Stimulated activated naive CD4-positive, alpha-beta T cell treated with Interleukin-2 at 50 U/mL for 16 hours (primary cell): ENCODE measurements around the gene TMEM214.

Experiments used
- DNase-seq: peaks from one replicate; lab custom pipeline; 2025; lab: John Stamatoyannopoulos, UW

TMEM214 gene

DNA sequence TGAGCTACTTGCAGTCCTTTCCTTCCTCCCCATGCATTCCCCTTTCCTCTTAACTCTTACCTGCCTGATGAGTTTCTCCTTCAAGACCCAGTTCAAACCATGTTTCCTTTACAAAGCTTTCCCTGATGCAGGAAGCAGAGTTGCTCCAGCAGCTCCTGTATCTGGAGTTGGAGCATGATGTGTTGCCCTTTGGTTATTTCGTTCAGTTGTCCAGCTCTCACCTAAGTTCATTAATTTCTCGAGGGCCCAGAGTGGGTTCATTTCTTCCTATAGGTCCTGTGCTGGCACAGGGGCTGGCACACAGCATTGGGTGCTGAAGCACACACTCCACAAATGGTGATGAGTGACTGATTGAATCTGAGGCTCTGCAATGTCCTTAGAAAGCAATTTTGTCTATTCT lies 23.0 kb upstream of the TMEM214 start:
- DNase-seq = no peak

DNA sequence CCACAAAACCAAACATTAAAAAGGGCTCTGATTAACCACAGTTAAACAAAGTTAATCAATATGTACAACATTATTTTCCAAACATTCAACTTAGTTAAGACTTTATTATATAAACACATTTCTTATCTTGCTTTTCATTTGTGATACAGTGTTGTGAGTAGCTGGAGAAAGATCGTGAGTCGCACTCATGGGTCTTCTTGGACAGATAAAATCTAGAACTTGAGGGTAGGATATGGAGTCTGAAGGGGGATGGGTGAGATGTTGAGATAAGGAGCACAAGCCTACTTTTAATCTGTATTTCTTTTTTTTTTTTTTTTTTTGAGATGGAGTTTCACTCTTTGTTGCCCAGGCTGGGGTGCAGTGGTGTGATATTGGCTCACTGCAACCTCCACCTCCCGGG lies 22.6 kb upstream of the TMEM214 start:
- no peak for DNase-seq

DNA sequence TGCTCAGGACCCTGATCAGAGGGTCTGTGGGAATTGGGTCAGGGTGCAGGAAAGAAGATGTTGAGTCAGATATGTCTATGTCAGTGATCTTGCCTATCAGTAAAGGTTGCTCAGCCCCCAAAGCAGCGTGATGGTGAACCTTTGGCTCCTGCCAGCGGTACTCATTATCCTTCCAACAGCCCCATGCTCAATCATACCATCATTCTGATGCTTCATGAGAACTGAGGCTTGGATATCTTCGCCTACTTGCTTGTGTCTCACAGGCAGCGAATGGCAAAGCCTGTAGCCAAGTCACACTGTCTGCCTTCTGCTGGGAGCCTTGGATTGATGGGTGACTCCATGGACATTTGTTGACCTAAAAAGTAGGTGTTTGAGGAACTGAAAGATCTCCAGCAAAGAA lies 19.0 kb upstream of the TMEM214 start:
- DNase-seq = no peak

DNA sequence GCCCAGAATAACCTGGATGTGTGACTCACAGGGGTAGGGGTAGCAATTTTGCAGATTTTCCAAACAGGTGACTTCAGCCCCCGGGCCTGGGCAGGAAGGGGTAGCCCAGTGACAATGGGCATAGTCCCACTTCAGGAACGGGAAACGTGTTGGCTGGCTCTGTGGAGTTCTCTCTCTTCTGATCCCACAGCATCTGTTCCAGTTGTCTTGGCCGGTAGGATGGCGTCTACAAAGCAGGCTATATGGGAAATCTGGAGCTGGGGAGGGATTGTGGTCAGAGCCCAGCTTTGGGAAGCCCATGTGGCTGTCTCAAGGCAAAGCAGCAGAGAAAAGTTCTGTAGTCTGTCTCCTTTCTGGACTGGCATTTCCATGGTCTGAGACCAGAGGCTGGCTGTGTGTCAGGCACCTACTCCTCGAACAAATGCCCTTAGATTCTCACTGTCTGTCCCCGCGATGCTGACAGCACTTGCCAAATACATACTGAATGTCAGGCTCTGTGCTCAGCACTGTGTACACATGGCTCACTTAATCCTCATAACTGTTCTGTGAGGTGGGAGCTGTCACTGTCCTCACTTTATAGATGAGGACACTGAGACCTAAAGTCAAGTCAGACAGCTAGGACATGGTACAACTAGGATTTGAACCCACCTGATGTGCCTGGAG lies 17.9 kb upstream of the TMEM214 start:
- no peak for DNase-seq

DNA sequence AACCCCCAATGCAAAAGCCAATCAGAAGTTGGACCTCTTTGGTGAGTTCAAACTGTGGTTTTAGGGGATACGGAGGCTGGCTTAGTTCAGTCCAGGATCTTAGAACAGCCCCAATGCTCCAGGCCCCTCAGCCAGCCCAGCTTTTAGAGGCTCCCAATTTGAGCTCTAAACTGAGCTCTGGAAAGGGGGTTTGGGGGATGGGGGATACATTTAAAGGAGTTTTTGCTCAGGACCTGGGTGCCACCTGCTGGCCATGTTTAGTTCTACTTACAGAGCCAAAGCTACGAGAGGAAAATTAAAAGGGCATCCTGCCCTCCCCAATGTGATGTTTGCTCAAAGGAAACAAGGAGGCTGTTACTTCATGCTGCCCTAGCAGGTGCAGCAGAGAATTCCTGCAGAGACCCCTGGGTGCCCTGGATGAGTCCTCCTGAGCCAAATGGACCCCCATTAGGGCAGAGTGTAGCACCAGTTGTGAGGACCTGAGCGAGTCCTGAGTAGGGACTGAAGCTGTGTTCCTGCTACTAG lies 15.9 kb upstream of the TMEM214 start:
- DNase-seq = peak; percentile 23

DNA sequence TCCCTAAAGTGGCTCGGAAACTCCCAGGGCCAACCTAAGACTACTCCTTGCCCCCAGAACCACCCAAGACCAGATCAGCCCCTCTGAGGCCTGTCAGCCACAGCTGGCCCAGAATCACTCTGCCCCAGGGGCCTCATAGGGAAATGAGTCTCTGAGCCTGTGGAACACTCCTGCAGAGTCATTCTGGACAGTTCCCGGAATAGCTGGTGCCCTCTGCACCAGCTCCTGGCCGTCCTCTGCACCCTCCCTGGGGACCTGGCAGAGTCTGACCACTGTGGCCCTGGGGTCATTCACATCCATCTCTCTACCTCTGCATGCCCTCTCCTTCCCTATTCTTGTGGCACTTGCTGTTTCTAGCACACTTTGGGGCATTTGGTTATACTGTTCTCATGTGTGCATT lies 14.6 kb upstream of the TMEM214 start:
- DNase-seq = no peak

DNA sequence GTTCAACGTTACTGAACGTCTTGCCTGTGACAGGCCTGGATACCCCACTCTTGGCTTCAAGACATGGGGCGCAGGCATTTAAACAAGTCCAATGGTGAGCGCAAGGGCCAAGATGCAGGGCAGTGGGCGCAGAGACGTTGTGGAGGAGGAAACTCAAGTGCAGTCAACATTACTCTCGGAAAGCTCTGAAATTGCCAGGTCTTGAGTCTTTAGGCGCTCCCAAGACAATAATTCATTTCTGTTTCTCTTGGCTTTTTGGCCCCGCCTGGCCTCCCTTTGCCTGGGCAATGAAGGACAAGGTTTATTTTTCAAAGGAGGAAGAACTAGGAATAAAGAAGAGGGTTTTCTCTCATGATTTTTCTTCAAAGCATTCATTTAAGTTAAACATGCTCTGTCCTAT lies 13.3 kb upstream of the TMEM214 start:
- no peak for DNase-seq

DNA sequence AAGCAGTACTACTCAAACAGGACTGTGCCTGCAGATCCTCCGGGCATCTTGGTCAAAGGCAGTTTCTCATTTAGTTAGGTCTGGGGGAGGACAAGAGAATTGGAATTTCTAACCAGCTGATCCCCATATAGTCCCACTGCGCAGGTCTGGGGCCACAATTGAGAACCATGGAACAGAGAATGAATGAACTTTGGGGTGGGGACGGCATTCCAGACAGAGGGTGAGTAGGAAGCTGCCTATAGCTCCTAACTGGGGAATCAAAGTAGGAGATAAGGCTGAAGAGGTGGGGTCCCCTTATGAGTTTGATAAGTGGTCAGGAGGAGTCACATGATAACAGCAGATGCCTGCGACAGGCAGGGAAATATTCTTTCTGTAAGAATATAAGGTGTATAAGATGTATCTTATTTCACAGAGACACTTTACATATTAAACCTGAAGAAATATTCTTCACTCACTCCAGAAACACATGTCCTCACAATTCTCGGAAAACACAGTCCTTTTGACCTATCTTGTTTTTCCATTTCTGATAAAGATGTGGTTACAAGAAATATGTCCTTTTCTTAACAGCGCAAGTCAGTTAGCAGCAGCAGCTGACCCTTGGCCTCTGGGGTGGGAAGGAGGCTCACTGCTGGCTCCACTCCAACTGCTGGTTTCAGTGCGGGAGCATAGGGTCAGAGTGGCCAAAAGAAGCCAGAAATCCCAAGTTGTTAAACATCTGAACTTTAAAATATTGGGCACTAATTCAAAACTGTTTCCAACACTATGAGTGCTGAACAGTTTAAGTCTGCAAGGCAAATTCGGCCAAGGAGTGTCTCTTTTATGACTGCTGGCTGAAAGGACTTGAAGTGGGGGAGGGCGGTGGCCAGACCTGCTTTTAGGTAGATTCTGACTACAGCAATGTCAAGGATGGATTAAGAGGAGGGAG lies 12.6 kb upstream of the TMEM214 start:
- no peak for DNase-seq

DNA sequence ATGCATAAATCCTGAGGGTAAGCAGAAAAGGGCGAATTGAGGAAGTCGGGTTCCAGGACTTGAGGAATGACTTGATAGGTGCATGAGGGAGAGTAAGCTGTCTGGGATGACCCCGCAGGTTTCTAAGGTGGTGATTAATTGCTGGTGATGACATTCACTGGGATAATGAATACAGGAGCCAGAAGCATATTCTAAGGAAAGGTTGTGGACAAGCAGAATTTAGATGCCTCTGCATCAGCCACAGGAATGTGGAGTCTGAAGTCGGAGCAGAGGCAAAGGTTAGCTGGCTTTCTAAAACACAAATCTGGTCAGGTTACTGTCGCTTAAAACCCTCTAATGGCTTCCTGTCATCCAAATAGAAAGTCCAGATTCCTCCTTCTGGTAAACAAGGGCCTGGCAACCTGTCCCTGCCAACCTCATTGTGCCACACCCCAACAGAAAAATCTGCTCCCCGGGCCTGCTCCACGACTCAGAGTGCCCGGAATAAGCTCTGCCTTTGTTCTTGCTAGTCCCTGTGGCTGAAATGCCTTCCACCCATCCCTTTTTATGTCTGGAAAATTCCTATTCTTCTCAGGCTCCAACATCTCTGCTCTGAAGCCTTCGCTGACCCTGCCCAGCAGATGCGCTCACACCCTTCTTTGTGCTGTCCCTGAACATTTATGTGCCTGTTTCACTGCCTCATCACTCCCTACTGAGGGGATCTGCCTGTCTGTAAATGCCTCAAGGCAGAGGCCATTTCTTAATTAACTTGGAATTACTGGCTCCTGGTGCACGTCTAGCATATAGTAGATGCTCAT lies 11.3 kb upstream of the TMEM214 start:
- no peak for DNase-seq

DNA sequence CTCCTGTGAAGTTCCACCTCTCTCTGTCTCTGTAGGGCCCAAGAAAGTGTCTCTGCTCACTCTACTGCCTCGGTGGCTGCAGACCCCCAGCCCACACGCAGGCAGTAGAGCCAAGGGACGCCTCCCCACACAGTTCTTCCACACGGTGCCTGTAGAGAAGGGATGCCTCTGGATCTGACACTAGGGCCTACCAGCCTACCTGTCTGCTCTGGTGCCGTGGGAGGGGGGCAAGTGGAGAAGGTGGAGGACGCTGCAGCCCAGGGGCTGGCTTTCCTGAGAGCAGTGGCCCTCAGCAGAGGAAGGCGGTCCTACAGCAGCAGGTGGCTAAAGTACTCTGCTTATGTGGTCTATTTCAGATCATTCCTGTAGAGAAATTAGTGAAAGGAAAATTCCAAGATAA lies 9.0 kb upstream of the TMEM214 start:
- DNase-seq = no peak

DNA sequence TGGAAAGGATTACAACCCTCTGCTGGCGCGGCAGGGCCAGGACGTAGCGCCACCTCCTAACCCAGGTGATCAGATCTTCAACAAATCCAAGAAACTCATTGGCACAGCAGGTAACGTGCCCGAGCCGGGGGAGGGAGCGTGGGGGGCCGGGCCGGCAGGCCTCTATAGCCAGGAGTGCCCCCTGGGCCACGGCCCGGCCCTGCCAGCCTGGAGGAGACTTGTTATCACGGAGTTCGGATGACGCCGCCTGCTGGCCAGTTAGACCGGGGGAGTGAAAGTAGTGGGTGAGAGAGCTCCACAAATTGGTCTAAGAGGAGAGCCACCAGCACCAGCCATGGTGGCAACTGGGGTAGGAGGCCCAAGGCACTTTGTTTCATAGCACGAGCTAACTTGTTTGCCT lies 8.6 kb upstream of the TMEM214 start:
- DNase-seq = no peak

DNA sequence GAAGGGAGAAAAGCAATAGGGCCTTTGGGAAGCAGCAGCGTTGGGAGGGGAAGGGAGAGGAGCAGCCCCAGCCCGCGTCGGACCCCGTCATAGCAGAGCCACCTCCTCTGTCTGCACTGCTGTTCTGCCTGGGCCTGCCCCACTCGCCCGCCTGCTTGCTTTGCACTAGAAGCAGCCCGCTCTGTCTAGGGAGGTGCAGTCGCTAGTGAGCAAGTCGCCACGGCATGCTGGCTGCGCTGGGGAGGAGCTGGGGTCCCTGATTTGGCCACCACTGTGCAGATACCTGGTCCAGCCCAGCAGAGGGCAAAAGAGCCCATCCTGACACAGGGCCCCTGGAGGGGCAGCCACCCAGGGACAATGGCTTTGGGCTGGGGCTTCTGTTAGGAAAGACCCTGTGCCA lies 8.0 kb upstream of the TMEM214 start:
- no peak for DNase-seq

DNA sequence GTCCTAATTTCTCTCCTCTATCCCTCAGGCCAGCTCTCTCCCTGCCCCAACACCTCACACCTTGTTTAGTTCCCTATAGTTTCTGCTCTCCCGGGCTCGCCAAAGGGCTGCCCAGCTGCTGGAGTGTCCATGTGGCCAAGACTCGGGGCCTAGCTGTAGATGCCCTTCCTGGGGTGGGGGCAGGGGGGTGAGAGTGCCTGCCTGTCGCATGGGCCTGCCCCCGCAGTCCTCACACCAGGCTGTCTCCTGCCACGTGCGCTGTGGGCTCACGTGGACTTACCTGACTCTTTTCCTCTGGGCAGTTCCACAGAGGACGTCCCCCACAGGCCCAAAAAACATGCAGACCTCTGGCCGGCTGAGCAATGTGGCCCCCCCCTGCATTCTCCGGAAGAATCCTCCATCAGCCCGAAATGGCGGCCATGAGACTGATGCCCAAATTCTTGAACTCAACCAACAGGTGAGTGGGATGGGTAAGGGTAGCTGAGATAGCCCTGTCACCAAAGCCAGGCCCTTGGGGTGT lies 7.4 kb upstream of the TMEM214 start:
- DNase-seq = no peak

DNA sequence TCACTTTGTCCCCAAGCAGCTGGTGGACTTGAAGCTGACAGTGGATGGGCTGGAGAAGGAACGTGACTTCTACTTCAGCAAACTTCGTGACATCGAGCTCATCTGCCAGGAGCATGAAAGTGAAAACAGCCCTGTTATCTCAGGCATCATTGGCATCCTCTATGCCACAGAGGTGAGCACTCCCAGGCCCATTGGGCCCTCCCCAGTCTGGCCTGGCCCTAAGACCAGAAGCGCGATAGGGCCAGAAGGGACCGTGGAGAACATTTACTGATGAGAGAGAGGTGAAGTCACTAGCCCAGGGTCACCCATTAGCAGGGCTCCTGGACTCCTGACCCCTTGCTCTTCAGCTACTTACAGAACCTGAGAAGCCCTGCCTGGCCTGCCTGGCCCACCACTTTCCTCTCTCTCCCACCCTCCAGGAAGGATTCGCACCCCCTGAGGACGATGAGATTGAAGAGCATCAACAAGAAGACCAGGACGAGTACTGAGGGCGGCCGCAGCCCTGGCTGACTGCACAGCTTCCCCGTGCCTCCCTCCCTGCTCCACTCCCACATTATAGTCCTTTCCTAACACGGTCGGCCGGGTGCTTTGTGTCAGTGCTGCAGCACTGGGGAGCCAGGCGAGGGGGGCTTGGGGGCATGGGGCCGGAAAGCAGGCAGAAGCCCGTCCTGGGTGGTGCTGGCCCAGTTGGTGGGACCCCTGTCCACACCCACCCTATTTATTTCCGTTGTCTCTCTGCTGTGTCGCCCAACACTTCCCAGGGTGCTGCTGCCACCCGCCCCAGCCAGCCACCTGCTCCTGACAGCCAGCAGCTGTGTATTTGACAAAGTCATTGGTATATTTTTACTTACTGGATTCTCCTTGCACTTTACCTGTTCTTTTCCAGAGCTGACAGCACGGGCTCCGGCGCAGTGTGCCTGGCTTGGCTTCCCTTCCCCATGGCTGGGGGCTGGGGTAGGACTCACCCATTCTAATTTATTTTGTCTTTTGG lies 6.6 kb upstream of the TMEM214 start:
- DNase-seq = no peak

DNA sequence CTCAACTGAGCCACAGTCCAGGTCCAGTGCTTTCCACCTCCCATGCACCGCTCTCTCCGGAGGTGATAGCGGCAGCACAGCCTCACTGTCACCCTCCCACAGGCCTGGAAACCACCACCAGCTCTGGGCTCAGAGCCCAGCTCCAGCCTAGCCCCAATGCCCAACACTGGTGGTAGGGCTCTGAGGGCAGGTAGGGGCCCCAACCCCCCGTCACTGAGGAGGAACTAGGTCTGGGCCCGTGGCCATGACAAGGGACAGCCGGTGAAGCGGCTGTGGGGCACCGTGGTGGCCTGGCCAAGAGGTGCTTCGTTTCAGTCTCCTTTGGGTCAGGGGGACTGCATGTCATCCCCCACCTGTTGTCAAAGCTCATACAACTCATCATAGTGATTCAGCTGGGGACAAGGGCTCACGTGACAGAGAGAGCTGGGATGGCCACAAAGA lies 5.5 kb upstream of the TMEM214 start:
- no peak for DNase-seq

DNA sequence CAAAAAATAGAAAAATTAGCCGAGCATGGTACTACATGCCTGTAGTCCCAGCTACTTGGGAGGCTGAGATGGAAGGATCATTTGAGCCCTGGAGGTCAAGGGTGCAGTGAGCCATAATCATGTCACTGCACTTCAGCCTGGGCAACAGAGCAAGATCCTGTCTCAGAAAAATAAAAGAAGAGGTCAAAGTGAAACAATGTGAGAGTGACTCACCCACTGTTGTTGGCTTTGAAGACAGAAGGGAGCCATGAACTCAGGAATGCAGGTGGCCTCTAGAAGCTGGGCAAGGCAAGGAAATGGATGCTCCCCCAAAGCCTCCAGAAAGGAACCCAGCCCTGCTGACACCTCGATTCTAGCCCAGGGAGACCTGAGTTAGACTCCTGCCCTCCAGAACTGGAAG lies 3.7 kb upstream of the TMEM214 start:
- no peak for DNase-seq

DNA sequence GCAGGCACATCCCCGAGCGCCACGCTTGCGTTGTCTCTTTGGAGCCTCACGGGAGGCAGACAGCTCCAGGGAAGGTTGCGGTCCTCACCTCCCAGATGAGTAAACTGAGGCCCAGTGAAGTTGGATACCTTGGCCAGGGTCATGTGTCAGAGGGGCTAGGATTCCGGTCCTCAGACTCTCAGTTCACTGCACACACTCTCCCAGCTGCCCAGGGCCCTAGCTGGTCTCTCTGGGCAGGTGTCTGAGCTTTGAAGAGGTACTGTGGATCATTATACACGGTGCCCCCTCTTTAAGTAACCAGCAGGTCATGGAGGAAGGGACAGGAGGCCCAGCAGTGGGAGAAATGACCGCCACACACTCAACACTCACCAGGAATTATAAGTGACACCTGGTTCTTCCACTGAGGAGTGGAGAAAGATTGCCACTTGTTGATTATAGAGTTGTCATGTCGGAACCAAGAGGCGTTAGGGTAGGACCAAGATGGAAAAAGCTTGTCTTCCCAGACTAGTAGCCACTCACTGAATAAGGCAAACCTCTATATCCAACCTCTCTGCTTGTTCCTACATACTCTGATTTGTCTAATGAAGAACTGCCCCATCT lies 588 bp downstream of the TMEM214 start:
- no peak for DNase-seq

DNA sequence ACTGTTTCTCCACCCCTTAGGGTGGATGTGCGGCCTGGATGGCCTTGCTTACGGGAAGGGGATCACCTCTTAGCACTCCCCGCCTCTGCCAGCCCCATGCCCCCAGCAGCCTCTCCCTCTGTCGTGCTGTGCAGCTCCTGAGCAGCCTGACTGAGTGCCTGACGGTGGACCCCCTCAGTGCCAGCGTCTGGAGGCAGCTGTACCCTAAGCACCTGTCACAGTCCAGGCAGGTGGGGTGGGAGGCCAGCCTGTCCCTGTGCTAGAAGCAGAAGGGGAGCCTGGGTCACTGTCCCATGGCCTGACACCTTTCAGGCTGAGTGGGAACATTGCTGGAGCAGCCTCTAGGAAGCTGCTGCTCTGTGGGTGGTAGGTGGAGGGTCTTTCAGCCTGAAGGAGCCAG lies 5.2 kb downstream of the TMEM214 start:
- DNase-seq = no peak

DNA sequence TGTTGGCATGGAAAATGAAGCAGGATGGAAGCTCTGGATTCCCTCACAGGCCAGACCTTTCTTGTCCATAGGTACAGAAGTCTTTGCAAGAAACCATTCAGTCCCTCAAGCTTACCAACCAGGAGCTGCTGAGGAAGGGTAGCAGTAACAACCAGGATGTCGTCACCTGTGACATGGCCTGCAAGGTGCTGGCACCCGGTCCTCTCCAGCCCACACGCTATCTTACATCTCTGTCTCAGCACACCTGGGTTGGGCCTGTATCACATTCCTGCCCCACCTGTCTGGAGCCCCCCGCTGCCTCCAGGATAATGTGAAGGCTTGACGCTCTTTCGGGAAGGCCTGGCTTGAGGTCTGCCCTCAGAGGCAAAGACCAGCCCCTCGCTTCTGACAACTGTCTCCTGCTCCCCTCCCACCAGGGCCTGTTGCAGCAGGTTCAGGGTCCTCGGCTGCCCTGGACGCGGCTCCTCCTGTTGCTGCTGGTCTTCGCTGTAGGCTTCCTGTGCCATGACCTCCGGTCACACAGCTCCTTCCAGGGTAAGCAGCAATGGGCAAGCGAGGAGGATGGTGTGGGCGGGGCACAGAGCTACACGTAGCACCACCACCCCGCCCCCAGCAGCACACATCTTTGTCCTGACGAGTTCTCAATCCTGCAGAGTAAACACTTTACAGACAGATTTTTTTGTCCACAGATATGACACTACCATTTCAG lies 6.0 kb downstream of the TMEM214 start:
- DNase-seq = no peak

DNA sequence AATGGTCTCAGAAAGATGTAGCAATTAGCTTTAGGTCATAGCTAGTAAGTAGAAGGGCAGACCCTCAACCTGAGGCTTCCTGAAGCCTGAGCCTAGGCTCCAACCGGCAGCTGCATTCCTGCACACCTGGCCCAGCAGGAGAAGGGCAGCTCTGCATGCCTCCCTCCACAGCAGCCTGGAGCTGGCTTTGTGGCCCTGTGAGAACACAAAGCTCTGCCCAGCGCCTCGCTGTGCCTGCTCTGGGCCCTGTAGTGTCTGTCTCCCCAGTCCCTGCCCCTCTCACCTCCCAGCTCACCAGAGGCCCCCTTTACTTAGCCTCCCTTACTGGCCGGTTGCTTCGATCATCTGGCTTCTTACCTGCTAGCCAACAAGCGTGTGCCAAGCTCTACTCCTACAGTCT lies 6.7 kb downstream of the TMEM214 start:
- DNase-seq = no peak
